A673 (cell line): ENCODE measurements around the gene IL17A.
A peak's percentile ranks its signal among the peaks of the same experiment; 100 is the strongest.

Experiments used
- CTCF ChIP-seq: fragments of 300-800, 200-600 bp; sonication (generic); conservative IDR thresholded peaks from 2 replicates; pipeline ENCODE4 v1.5.1; 2017; ENCODE audit warnings: low read depth, mild to moderate bottlenecking, antibody characterized with exemption, low read length, moderate library complexity, mixed read lengths
- EZH2 ChIP-seq: fragments of 200-600 bp; sonication (generic); IDR thresholded peaks from 2 replicates; pipeline ENCODE4 v1.6.1; 2017; ENCODE audit warnings: borderline replicate concordance, low read depth, mild to moderate bottlenecking, mixed read lengths, antibody characterized with exemption, low read length; ENCODE audit not compliant: poor library complexity, severe bottlenecking

DNA sequence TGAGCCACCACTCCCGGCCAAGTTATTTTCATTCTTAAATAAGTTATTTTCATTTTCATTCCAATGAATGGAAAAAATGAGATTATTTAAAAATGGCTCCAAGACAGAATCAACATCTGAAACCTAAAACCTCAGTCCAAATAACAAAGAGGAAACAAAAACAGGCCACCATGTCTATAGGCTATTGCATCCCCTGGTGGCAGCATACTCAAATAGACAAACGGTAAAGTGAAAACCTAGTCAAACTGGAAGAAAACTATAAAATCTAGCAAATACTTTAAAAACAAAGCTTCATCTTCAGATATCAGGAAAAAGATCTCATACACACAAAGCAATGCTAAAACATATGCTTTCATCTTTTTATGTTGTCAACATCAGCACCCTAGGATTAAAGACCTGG is 20.9 kb downstream of the IL17A start:
- TF ChIP-seq CTCF (peak; percentile 40; the same call in 1 of the 2 replicates), EZH2 (no peak)
